Stimulated activated CD4-positive, alpha-beta T cell treated with anti-CD3 and anti-CD28 coated beads, Interleukin-12 subunit alpha, Interleukin-12 subunit beta, amount 100 ng/mL, for 48 hours (primary cell): ENCODE data around the gene TLR10.
"Not testable (repeated sequence)": the region's sequence is repeated elsewhere in the genome, so short reads cannot be mapped to it uniquely, and the experiment has no call there.

Source experiments
- DNase-seq, 3 donors: peaks; one replicate each; pipeline ENCODE4 v3.0.0-alpha.2; 2020; ENCODE audit warnings: low read depth in 2 of 3, low spot score in 1 of 3

The TLR10 gene

GRCh38 chr4:38782452-38783108, at the start of gene TLR10:
Gene TLR10 (minus strand): TSS chr4:38782990. CDS start chr4:38775590, 7,400 bp downstream.
- DNase-seq = peak in 1 of 3 donors; percentile 40

GRCh38 chr4:38832206-38832605, 49.4 kb upstream of the TLR10 start:
- DNase-seq = no peak

GRCh38 chr4:38831653-38832052, 48.9 kb upstream of the TLR10 start:
- no peak for DNase-seq

GRCh38 chr4:38829237-38829636, 46.4 kb upstream of the TLR10 start:
- no peak for DNase-seq

- DNase-seq = no peak
Observed at GRCh38 chr4:38823766-38824165, 41.0 kb upstream of the TLR10 start.

- no peak for DNase-seq
Observed at GRCh38 chr4:38822748-38823303, 40.0 kb upstream of the TLR10 start.

- no peak for DNase-seq
Observed at GRCh38 chr4:38821739-38822138, 38.9 kb upstream of the TLR10 start.

- no peak for DNase-seq
Observed at GRCh38 chr4:38820329-38821061, 37.7 kb upstream of the TLR10 start.

GRCh38 chr4:38819569-38819968, 36.8 kb upstream of the TLR10 start:
- DNase-seq = no peak

GRCh38 chr4:38818441-38818976, 35.7 kb upstream of the TLR10 start:
- DNase-seq = no peak

- no peak for DNase-seq
Observed at GRCh38 chr4:38815885-38816782, 33.3 kb upstream of the TLR10 start.

- DNase-seq = no peak
Observed at GRCh38 chr4:38814386-38814785, 31.6 kb upstream of the TLR10 start.

- DNase-seq = no peak
Observed at GRCh38 chr4:38811297-38811696, 28.5 kb upstream of the TLR10 start.

GRCh38 chr4:38807462-38807861, 24.7 kb upstream of the TLR10 start:
- DNase-seq = not testable (repeated sequence)

GRCh38 chr4:38806251-38806650, 23.5 kb upstream of the TLR10 start:
- not testable (repeated sequence) for DNase-seq

- no peak for DNase-seq
Observed at GRCh38 chr4:38805530-38806145, 22.8 kb upstream of the TLR10 start.

- peak in 1 of 3 donors; percentile 31 for DNase-seq
Observed at GRCh38 chr4:38804654-38805295, 22.0 kb upstream of the TLR10 start, which contains the start of gene TLR1. Gene TLR1 (minus strand): TSS chr4:38804791. CDS start chr4:38798831, 5,960 bp downstream.

- peak in 1 of 3 donors; percentile 8 for DNase-seq
Observed at GRCh38 chr4:38803833-38804653, 21.3 kb upstream of the TLR10 start.
